HEK293 (cell line): ENCODE results near the gene PCSK6.
"Not testable (repeated sequence)": the region's sequence is repeated elsewhere in the genome, so short reads cannot be mapped to it uniquely, and the experiment has no call there.

ENCODE experiments used
- CTCF ChIA-PET: fragments of 350-600 bp; formaldehyde crosslinking; extraction: SDS; loops from one replicate; lab custom pipeline; 2021; ENCODE audit warnings: antibody characterized with exemption; lab: Yijun Ruan, JAX
- POLR2A ChIA-PET: fragments of 300-600 bp; formaldehyde crosslinking; extraction: SDS; loops from one replicate; lab custom pipeline; 2020; ENCODE audit warnings: antibody characterized with exemption, inconsistent platforms; lab: Yijun Ruan, JAX
- H3K27ac ChIP-seq: fragments of 200-500 bp; sonication (Bioruptor generic); 2 replicates; pipeline ENCODE4 v1.5.1; 2014; ENCODE audit warnings: low read depth, low read length, control low read depth, inconsistent platforms; ENCODE audit errors: extremely low read depth
- H3K36me3 ChIP-seq, 2 experiments: fragments of 200-500 bp in 1 of 2; sonication (Bioruptor generic) in 1 of 2; 1 replicate in 1 of 2; 2 replicates in 1 of 2; pipeline ENCODE4 v1.5.1; 2014 to 2017; ENCODE audit warnings: inconsistent platforms in 2 of 2, low read length in 2 of 2; ENCODE audit not compliant: control insufficient read depth in 2 of 2, insufficient read depth in 1 of 2
- H3K4me1 ChIP-seq: fragments of 200-500 bp; sonication (Bioruptor generic); 2 replicates; pipeline ENCODE4 v1.5.1; 2014; ENCODE audit warnings: mild to moderate bottlenecking, low read length, inconsistent platforms; ENCODE audit not compliant: control insufficient read depth, insufficient read depth
- H3K4me3 ChIP-seq: 2 replicates; pipeline ENCODE4 v1.5.1; 2011; ENCODE audit warnings: low read depth, mild to moderate bottlenecking, control low read depth, low read length, moderate library complexity
- H3K9me3 ChIP-seq: fragments of 200-500 bp; sonication (Bioruptor generic); 2 replicates; pipeline ENCODE4 v1.5.1; 2014; ENCODE audit warnings: low read depth, low read length, inconsistent platforms; ENCODE audit not compliant: control insufficient read depth, insufficient read depth
- GLIS1 ChIP-seq: fragments of 450-650 bp; formaldehyde crosslinking; IDR thresholded peaks from 2 replicates; pipeline ENCODE4 v1.5.1; 2016; ENCODE audit warnings: missing biosample characterization, missing genetic modification characterization
- KLF16 ChIP-seq: fragments of 450-650 bp; formaldehyde crosslinking; IDR thresholded peaks from 2 replicates; pipeline ENCODE4 v1.5.1; 2017; ENCODE audit warnings: missing biosample characterization, missing genetic modification characterization
- SETDB1 ChIP-seq: IDR thresholded peaks from one replicate; pipeline ENCODE4 v1.6.1; 2017; ENCODE audit warnings: mild to moderate bottlenecking, low read length, moderate library complexity, mixed read lengths; ENCODE audit not compliant: insufficient read length
- SP2 ChIP-seq: fragments of 450-650 bp; formaldehyde crosslinking; IDR thresholded peaks from 2 replicates; pipeline ENCODE4 v1.5.1; 2016; ENCODE audit warnings: missing biosample characterization, missing genetic modification characterization
- TRIM28 ChIP-seq: IDR thresholded peaks from 2 replicates; pipeline ENCODE4 v1.6.1; 2011; ENCODE audit warnings: low read length, control low read depth, borderline replicate concordance
- ZBTB11 ChIP-seq: fragments of 450-650 bp; formaldehyde crosslinking; conservative IDR thresholded peaks from 2 replicates; pipeline ENCODE4 v1.5.1; 2016; ENCODE audit warnings: low read depth, missing biosample characterization, missing genetic modification characterization
- ZBTB17 ChIP-seq: fragments of 450-650 bp; formaldehyde crosslinking; IDR thresholded peaks from 2 replicates; pipeline ENCODE4 v1.5.1; 2016; ENCODE audit warnings: missing biosample characterization, missing genetic modification characterization
- ZBTB21 ChIP-seq: fragments of 450-650 bp; formaldehyde crosslinking; IDR thresholded peaks from 2 replicates; pipeline ENCODE4 v1.5.1; 2017; ENCODE audit warnings: missing biosample characterization, missing genetic modification characterization
- ZFHX2 ChIP-seq: fragments of 450-650 bp; formaldehyde crosslinking; conservative IDR thresholded peaks from 2 replicates; pipeline ENCODE4 v1.5.1; 2016; ENCODE audit warnings: missing biosample characterization, missing genetic modification characterization
- ZNF10 ChIP-seq: fragments of 450-650 bp; formaldehyde crosslinking; IDR thresholded peaks from 2 replicates; pipeline ENCODE4 v1.5.1; 2017; ENCODE audit warnings: missing biosample characterization, missing genetic modification characterization
- ZNF18 ChIP-seq: fragments of 450-650 bp; formaldehyde crosslinking; IDR thresholded peaks from 2 replicates; pipeline ENCODE4 v1.5.1; 2016; ENCODE audit warnings: missing biosample characterization, missing genetic modification characterization
- ZNF23 ChIP-seq: fragments of 450-650 bp; formaldehyde crosslinking; IDR thresholded peaks from 2 replicates; pipeline ENCODE4 v1.5.1; 2016; ENCODE audit warnings: missing biosample characterization, missing genetic modification characterization, borderline replicate concordance
- ZNF629 ChIP-seq: fragments of 450-650 bp; formaldehyde crosslinking; IDR thresholded peaks from 2 replicates; pipeline ENCODE4 v1.5.1; 2017; ENCODE audit warnings: missing biosample characterization, missing genetic modification characterization
- ZNF660 ChIP-seq: fragments of 450-650 bp; IDR thresholded peaks from 2 replicates; pipeline ENCODE4 v1.5.1; 2018; ENCODE audit warnings: missing biosample characterization, mild to moderate bottlenecking, missing genetic modification characterization
- ZNF704 ChIP-seq: fragments of 450-650 bp; formaldehyde crosslinking; IDR thresholded peaks from 2 replicates; pipeline ENCODE4 v1.5.1; 2016; ENCODE audit warnings: missing biosample characterization, missing genetic modification characterization
- TF ChIP-seq, protein P1 (sequence below): fragments of 450-650 bp; formaldehyde crosslinking; conservative IDR thresholded peaks from 2 replicates; pipeline ENCODE4 v1.5.1; 2016; ENCODE audit warnings: low read depth, missing biosample characterization, missing genetic modification characterization
- TF ChIP-seq, protein P2 (sequence below): fragments of 450-650 bp; IDR thresholded peaks from 2 replicates; pipeline ENCODE4 v1.5.1; 2018; ENCODE audit warnings: missing biosample characterization, mild to moderate bottlenecking, missing genetic modification characterization

The PCSK6 gene

DNA sequence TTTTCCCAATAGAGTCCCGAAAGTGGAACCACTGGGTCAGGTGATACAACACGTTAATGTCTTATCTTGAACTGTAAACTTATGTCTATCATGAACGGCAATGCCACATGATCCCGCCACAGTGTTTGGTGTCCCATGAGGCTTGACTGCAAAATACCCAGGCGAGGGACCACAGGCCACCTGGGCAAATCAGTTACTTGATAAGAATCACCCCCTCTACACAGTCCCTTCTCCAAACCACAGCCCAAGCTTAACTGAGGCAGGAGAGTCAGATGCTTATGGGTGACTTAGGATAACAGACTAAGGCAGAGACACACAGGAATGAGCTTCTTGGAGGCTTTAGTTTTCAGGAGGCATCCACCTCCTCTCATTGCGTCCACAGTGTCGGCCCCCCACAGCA, 151.5 kb downstream of the PCSK6 start:
- Histone ChIP-seq H3K36me3 (peaks cover 0 to 6% of the 10 kb centered on the region in 2 experiments; a peak in 2 of 3 replicates), H3K4me3 (no peak overlapping the region), H3K9me3 (no peaks in the 10 kb centered on the region), H3K4me1 (no peaks in the 10 kb centered on the region), H3K27ac (no peak overlapping the region)
- ChIA-PET CTCF (interaction anchor here (0.8 kb wide), 1 partner anchor 304 kb away, joined by 4 read pairs; no protein-coding TSS in a partner anchor), POLR2A (no interaction called here)
- TF ChIP-seq ZNF23 (tag by site-specific recombination) = no peak
- no peak for TF ChIP-seq ZNF704 (tag by site-specific recombination)

GRCh38 chr15:101333907-101334789, 155.4 kb downstream of the PCSK6 start:
- H3K4me1 ChIP-seq, POLR2A ChIA-PET, H3K9me3 ChIP-seq: not testable (repeated sequence)
- H3K27ac ChIP-seq = peak overlapping the region; percentile 30; the same call in 1 of the 2 replicates
- TF ChIP-seq ZBTB21 (tag by site-specific recombination) = 0 out of 2 replicates have a peak, but pooled peaks have one; percentile 35
- TF ChIP-seq, protein P1, sequence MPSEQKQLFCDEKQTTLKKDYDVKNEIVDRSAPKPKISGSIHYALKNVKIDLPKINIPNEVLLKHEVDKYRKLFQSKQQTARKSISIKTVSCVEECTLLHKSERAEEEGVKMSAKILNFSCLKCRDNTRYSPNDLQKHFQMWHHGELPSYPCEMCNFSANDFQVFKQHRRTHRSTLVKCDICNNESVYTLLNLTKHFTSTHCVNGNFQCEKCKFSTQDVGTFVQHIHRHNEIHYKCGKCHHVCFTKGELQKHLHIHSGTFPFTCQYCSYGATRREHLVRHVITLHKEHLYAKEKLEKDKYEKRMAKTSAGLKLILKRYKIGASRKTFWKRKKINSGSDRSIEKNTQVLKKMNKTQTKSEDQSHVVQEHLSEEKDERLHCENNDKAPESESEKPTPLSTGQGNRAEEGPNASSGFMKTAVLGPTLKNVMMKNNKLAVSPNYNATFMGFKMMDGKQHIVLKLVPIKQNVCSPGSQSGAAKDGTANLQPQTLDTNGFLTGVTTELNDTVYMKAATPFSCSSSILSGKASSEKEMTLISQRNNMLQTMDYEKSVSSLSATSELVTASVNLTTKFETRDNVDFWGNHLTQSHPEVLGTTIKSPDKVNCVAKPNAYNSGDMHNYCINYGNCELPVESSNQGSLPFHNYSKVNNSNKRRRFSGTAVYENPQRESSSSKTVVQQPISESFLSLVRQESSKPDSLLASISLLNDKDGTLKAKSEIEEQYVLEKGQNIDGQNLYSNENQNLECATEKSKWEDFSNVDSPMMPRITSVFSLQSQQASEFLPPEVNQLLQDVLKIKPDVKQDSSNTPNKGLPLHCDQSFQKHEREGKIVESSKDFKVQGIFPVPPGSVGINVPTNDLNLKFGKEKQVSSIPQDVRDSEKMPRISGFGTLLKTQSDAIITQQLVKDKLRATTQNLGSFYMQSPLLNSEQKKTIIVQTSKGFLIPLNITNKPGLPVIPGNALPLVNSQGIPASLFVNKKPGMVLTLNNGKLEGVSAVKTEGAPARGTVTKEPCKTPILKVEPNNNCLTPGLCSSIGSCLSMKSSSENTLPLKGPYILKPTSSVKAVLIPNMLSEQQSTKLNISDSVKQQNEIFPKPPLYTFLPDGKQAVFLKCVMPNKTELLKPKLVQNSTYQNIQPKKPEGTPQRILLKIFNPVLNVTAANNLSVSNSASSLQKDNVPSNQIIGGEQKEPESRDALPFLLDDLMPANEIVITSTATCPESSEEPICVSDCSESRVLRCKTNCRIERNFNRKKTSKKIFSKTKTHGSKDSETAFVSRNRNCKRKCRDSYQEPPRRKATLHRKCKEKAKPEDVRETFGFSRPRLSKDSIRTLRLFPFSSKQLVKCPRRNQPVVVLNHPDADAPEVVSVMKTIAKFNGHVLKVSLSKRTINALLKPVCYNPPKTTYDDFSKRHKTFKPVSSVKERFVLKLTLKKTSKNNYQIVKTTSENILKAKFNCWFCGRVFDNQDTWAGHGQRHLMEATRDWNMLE (tag by site-specific recombination) = peak; percentile 95
- TF ChIP-seq GLIS1 (tag by site-specific recombination) = peak; percentile 68
- TF ChIP-seq TRIM28 = peak; percentile 75; the same call in 1 of the 2 replicates
- TF ChIP-seq KLF16 (tag by site-specific recombination) = peak; percentile 16; the same call in 1 of the 2 replicates
- TF ChIP-seq ZBTB11 (tag by site-specific recombination) = peak; percentile 88
- peak; percentile 61 for TF ChIP-seq SP2 (tag by site-specific recombination)
- TF ChIP-seq ZNF10 (tag by site-specific recombination) = 0 out of 2 replicates have a peak, but pooled peaks have one; percentile 17
- TF ChIP-seq ZNF18 (tag by site-specific recombination) = peak; percentile 99
- TF ChIP-seq ZNF660 = peak; percentile 31; the same call in 1 of the 2 replicates
- peak; percentile 29; the same call in 1 of the 2 replicates for TF ChIP-seq ZBTB17
- peak; percentile 28 for TF ChIP-seq ZFHX2 (tag by site-specific recombination)
- peak; percentile 21; the same call in 1 of the 2 replicates for TF ChIP-seq ZNF629 (tag by site-specific recombination)
- peak; percentile 83 for TF ChIP-seq SETDB1
- TF ChIP-seq, protein P2, sequence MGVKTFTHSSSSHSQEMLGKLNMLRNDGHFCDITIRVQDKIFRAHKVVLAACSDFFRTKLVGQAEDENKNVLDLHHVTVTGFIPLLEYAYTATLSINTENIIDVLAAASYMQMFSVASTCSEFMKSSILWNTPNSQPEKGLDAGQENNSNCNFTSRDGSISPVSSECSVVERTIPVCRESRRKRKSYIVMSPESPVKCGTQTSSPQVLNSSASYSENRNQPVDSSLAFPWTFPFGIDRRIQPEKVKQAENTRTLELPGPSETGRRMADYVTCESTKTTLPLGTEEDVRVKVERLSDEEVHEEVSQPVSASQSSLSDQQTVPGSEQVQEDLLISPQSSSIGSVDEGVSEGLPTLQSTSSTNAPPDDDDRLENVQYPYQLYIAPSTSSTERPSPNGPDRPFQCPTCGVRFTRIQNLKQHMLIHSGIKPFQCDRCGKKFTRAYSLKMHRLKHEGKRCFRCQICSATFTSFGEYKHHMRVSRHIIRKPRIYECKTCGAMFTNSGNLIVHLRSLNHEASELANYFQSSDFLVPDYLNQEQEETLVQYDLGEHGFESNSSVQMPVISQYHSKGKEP (tag by site-specific recombination) = peak; percentile 73
- TF ChIP-seq, all 188 proteins: peak for 15; not testable (repeated sequence) for 173
- H3K36me3 ChIP-seq = peaks cover 0 to 26% of the 10 kb centered on the region in 2 experiments; a peak in 1 of 3 replicates
- H3K4me3 ChIP-seq = peak overlapping the region; percentile 21
- CTCF ChIA-PET = interaction anchor here (0.6 to 2.6 kb wide), 2 partner anchors 77 to 307 kb away, joined by 4 to 13 read pairs; no protein-coding TSS in a partner anchor
